HG02678 (cell line): ENCODE measurements around the gene CLEC16A.

ENCODE experiments used
- ATAC-seq: cut with Tn5 transposase; IDR thresholded peaks from one replicate; pipeline ENCODE4 v1.9.1; 2021; ENCODE audit warnings: mild to moderate bottlenecking, moderate library complexity; ENCODE audit not compliant: unreplicated experiment

CLEC16A gene, protein sequence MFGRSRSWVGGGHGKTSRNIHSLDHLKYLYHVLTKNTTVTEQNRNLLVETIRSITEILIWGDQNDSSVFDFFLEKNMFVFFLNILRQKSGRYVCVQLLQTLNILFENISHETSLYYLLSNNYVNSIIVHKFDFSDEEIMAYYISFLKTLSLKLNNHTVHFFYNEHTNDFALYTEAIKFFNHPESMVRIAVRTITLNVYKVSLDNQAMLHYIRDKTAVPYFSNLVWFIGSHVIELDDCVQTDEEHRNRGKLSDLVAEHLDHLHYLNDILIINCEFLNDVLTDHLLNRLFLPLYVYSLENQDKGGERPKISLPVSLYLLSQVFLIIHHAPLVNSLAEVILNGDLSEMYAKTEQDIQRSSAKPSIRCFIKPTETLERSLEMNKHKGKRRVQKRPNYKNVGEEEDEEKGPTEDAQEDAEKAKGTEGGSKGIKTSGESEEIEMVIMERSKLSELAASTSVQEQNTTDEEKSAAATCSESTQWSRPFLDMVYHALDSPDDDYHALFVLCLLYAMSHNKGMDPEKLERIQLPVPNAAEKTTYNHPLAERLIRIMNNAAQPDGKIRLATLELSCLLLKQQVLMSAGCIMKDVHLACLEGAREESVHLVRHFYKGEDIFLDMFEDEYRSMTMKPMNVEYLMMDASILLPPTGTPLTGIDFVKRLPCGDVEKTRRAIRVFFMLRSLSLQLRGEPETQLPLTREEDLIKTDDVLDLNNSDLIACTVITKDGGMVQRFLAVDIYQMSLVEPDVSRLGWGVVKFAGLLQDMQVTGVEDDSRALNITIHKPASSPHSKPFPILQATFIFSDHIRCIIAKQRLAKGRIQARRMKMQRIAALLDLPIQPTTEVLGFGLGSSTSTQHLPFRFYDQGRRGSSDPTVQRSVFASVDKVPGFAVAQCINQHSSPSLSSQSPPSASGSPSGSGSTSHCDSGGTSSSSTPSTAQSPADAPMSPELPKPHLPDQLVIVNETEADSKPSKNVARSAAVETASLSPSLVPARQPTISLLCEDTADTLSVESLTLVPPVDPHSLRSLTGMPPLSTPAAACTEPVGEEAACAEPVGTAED

DNA sequence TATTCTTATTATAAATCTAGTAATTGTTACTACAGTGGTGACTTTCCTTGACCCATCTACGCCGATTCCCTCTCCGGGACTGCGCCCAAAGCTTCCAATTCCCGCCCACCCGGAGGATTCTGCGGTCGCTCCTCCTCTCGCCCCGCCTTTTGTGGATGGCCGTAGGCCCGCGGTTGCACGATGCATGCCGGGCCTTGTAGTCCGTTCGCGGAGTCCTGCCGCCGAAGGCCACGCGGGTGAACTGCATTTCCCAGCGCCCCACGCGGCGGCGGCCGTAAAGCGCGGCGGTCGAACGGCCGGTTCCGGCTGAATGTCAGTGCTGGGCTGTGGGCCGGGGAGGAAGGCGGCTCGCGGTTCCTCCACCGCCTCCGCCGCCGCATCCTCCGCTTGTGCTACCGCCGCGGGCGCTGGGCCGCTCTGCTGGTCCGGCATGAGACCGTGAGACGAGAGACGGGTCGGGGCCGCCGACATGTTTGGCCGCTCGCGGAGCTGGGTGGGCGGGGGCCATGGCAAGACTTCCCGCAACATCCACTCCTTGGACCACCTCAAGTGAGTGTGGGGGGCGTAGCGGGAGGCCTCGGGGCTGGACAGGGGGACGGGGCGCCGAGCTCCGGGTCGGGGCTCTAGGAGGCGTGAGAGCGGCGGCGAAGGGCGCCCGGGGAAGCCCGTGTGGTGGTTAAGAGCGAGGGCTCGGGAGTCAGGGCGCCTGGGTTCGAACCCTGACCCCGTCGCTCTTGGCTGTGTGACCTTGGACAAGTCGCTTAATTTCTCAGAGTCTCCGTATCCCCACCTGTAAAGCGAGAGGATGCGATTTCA is at the start of gene CLEC16A:
Gene CLEC16A, plus strand, starts transcription at position 316 of the 816 bp plus-strand sequence. Its CDS starts 154 bp downstream, at position 470.
- ATAC-seq: peak; percentile 71

DNA sequence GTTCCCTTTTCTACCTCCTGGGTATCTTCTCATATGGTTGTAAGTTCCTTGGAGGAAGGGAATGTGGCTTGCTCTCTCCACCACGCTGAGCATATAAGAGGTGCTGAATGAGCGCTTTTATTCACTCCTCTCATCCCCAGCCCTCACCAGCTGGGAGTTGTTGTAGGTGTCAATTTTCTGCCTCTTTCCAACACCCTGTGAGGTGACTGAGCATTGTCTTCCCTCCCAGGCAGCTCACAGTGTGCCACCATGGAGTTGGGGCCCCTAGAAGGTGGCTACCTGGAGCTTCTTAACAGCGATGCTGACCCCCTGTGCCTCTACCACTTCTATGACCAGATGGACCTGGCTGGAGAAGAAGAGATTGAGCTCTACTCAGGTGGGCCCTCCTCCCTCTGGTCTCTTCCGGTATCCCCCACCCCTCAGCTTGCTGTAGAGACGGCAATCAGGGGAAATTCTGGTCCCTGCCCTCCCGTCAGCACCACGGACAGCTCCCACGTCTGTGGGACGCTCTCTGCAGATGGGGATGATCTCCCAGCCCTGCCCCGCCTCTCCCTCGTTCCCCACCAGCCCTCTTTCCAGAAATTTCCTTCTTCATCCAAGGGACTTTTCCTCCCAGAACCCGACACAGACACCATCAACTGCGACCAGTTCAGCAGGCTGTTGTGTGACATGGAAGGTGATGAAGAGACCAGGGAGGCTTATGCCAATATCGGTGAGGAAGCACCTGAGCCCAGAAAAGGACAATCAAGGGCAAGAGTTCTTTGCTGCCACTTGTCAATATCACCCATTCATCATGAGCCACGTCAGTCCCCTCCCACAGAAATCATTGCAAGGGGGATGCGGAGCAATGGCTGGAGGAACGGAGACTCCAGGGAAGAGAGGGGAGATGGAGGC is 49.1 kb upstream of the CLEC16A start:
- no peak for ATAC-seq

DNA sequence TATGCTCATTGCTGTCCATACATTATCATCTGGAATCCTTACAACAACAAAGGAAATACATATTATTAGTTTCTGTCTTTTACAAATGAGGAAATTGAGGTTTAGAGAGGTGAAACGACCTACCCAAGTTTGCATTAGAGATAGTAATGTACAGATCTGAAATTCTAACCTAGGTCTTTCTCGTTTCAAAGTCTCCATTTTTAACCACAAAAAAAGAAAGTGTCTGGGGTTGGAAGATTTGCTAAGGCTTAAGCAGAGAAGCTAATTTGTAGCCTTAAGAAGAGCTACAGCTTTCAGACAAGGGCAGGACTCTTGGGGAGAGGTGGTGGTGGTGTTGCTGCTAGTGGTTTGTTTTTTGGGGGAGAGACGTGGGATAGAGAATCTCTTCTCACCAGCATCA is 48.2 kb upstream of the CLEC16A start:
- ATAC-seq: no peak

DNA sequence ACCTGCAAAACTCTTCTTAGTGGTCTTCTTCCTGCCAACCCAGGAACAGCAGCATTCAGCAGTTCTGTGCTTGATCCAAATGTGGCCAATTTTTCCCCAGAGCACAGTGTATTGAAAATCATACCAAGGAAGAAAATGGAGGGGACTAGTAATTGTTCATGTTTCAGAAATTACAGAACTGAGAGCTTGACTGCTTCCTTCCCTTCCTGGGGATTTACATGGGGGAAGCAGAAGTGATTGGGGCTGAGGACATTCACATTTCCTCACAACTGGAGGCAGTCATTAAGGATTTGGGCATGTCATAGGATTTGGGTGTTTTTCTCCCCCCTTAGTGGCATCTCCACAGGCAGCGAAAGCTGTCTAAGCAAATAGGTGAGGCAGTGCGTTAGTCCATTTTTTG is 47.6 kb upstream of the CLEC16A start:
- ATAC-seq: no peak

DNA sequence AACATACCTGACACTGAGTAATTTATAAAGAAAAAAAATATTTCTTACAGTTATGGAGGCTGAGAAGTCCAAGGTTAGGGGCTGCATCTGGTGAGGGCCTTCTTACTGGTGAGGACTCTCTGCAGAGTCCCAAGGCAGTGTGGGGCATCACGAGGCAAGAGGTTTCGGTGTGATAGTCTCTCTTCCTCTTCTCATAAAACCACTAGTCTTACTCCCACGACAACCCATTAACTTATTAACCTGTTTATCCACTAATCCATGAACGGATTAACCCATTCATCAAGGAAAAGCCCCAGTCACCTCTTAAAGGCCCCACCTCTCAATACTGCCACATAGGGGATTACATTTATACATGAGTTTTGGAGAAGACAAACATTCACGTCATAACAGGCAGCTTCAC is 47.2 kb upstream of the CLEC16A start:
- peak; percentile 73 for ATAC-seq

GRCh38 chr16:10902999-10903398 is 41.4 kb upstream of the CLEC16A start:
- ATAC-seq: no peak

DNA sequence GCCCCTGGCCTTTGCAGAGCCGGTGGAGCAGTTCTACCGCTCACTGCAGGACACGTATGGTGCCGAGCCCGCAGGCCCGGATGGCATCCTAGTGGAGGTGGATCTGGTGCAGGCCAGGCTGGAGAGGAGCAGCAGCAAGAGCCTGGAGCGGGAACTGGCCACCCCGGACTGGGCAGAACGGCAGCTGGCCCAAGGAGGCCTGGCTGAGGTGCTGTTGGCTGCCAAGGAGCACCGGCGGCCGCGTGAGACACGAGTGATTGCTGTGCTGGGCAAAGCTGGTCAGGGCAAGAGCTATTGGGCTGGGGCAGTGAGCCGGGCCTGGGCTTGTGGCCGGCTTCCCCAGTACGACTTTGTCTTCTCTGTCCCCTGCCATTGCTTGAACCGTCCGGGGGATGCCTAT is 37.9 kb upstream of the CLEC16A start:
- ATAC-seq: no peak

- no peak for ATAC-seq
Observed at GRCh38 chr16:10906914-10907756, 37.2 kb upstream of the CLEC16A start.

GRCh38 chr16:10907757-10908045 is 36.7 kb upstream of the CLEC16A start:
- no peak for ATAC-seq

DNA sequence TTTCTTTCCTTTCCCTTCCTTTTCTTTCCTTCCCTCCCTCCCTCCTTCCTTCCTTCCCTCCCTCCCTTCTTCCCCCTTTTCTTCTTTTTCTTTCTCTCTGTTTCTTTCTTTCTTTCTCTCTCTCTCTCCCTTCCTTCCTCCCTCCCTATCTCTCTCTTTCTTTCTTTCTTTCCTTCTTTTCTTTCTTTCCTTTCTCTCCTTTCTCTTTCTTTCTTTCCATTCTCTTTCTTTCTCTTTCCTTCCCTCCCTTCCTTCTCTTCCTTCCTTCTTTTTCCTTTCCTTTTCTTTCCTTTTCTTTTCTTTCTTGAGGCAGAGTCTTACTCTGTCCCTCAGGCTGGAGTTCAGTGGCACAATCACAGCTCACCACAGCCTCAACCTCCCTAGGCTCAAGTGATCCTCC is 33.1 kb upstream of the CLEC16A start:
- no peak for ATAC-seq

GRCh38 chr16:10916534-10916933 is 27.8 kb upstream of the CLEC16A start:
- ATAC-seq: no peak

GRCh38 chr16:10918294-10919002 is 25.9 kb upstream of the CLEC16A start:
- peak; percentile 60 for ATAC-seq

DNA sequence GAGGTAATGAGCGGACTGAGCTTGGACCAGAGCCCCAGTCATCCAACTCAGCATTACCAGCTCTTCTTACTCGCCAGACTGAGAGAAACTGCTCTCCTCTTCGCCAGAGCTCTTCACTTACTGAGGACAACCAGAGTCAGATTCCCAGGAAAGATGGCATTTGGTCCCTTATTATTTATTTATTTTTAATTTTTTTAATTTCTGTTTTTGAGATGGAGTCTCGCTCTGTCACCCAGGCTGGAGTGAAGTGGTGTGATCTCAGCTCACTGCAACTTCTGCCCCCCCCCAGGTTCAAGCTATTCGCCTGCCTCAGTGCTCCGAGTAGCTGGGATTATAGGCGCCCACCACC is 25.4 kb upstream of the CLEC16A start:
- ATAC-seq: no peak

DNA sequence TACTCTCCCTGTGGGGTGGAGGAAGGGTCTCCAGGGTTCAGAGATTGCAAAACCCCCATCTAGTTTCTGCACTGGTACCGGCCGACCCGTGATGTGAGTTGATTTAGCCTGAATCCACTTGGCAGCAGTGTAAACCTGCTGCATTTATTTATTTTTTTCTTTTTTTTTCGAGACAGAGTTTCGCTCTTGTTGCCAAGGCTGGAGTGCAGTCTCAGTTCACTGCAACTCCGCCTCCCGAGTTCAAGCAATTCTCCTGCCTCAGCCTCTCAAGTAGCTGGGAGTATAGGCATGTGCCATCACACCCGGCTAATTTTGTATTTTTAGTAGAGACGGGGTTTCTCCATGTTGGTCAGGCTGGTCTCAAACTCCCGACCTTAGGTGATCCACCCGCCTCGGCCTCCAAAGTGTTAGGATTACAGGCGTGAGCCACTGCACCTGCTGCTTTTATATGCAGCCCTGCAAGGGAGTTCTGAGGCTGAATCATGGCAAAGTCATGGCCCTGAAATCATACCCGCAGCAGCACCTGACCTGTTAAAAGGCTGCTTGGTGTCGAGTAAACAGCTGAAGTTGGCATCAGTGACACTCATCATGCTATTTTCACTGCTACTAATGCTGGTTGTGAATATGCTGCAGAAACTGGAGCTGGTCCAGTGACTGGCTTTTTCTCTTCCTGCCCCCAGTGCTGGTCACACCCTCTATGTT is 23.5 kb upstream of the CLEC16A start:
- no peak for ATAC-seq

DNA sequence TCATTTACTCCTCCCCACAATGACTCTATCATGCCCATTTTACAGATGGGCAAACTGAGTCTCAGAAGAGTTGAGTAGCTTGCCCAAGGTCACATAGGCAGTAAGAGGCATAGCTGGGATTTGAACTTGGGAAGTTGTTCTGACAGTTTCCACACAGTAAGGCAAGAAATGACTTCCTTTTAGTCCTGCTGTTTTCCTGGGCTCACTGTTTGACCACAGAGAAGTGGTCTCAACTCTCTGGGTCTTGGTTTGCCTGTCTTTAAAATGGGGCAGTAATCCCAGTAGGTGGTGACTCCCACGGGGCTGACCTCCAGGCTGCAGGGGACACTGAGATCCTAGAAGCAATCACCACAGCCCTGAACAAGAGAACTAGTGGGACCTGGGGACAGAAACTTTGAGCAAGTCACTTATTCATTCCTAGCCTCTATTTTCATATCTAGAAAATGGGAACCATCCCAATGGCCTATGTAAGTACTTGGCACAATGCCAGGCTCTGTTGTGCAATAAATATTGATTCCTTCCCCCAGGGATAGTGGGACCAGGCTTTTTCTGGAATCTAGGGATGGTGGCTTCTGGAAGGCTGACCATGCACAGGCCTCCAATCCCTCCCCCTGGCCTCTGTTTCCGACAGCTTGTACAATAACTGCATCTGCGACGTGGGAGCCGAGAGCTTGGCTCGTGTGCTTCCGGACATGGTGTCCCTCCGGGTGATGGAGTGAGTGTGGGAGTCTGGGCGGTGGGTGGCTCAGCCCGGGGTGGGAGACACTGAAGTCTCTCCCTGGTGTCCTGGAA is 22.6 kb upstream of the CLEC16A start:
- no peak for ATAC-seq

DNA sequence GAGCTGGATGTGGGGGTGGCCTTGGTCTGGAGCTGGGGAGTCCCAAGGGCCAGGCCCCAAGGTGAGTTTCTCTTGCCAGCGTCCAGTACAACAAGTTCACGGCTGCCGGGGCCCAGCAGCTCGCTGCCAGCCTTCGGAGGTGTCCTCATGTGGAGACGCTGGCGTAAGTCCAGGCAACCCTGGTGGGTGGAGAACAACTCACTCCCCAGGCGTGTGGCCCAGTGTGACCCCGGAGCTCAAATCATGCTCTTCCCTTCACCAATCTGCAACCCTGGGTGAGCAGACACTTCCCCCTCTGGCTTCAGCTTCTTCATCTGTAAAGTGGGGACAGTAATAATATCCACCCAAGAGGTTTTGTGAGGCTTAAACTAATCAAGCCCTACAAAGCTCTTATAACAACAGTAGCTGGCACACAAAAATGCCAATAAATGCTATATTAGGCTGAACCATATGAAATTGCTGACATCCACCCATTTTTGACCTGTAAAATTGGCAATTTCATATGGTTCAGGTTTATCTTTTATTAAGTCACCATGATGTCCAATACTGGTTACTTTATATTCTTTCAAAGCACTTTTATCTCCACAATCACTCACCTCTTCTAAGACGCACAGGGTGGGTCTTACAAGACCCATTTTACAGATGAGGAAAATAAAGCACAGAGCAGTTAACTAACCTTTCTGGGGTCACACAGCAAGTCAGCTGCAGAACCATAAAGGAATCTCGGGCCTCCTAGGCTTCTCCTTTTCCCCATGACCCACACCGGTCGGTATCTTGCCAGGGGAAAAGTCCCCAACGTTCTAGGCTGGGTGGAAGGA is 21.8 kb upstream of the CLEC16A start:
- ATAC-seq: no peak
